ENCODE measurements around the gene SRSF2.
"Not testable (repeated sequence)": the region's sequence is repeated elsewhere in the genome, so short reads cannot be mapped to it uniquely, and the experiment has no call there.

SRSF2 gene

DNA sequence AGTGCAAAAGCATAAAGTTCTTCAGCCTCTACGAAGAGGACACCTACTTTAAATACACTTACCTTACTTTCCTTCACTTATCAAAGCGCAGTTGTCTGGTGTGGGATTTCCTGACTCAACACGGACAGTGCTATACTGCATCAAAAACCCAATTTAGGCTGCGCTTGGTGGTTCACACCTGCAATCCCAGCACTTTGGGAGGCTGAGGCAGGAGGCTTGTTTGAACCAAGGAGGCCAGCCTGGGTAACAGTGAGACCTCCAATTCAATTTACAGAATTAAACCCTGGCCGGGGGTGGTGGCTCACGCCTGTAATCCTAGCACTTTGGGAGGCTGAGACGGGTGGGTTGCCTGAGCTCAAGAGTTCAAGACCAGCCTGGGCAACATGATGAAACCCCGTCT, 14.9 kb downstream of the SRSF2 start:
- no peak for DNase-seq (ENCODE audit: low read depth in 2 of 2, low spot score in 1 of 2)

DNA sequence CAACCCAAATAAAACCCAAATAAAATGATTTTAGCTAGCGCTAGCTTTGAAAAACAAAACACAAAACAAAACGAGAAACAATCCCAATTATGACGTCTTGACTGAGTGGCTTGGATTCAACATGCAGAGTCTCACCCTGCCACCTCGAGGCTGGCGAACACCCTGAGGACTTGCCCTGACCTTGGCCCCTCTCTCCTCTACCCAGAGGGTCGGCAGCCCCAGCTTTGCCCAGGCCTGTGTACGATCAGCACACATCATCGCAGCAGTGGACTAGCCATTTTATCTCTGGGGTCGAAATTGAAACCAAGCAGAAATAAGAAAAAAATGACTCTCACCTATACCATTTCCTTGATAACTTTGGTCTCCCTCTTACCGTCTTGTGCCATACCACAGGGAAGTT, 15.7 kb downstream of the SRSF2 start:
- no peak for DNase-seq (ENCODE audit: low read depth in 2 of 2, low spot score in 1 of 2)

DNA sequence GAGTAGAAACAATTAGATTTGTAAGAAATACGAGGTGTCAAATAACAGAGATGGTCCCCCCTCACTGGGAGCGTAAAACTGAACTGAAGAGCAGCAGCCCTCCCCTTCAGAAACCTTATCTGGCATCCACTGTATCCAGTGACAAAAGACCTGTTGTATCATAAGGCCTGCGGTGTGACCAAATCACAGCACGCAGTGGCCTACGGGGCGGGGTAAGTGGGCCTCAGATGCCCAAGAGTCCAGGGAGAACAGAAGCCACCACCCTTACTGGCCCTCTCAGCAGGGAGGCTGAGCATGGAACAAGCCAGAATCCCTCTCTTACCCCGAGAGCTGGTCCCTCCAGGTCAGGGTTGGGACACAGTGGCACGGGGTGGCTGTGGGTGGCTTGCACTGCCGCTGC, 16.2 kb downstream of the SRSF2 start:
- no peak for DNase-seq (ENCODE audit: low read depth in 2 of 2, low spot score in 1 of 2)

DNA sequence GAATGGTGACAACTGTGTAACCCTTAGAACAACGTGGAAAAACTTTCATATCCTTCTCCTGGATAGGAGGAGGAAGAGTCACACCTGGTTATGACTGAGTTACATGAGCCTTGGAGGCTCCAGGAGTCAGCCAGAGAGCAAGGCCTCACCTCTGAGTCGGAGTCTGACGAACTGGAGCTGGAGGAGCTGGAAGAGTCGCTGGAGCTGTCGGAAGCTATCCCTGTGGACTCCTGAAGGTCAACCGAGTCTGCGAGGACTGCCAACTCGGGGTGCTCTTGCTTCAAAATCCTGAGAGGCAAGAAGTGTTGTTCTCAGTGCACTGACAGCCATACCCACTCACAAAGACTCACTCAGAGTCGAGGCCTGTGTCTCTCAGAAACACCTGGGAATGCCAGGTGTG, 16.9 kb downstream of the SRSF2 start:
- no peak for DNase-seq (ENCODE audit: low read depth in 2 of 2, low spot score in 1 of 2)

DNA sequence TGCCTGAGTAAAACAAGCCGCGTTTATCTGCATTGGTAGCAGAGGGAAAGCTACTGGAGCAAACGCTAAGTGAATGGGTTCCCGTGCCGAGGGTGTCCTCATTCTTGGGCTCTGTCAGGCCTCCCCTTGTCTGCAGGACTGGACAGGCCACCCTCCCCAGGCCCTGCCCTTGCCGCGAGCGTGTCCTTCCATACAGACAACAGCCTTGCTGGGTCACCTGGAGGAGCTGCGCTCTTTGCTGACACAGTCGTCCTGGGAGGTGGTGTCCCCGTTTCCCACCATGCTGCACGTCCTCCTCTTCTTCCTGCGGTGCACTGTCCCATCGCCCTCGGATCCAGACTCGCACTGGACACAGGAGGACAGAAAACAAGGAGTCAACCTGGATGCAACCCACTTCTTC, 18.6 kb downstream of the SRSF2 start:
- DNase-seq (ENCODE audit: low read depth in 2 of 2, low spot score in 1 of 2): no peak

DNA sequence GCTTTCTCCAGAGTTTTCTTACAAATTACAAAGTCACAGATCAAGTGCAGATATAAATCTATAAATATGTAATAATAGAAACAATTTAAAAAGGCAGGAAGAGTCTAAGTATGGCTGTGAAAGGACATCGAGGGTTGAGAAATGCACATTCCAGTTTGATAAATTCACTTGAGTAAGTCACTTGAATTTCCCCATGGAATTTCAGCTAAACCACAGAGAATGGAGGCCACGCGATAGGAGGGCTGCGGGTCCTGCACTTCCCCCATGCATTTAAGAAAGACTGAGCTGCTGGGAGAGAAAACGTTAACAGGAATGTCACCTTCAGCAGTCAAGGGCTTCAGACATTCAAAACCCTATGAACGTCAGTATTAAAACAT, 20.3 kb downstream of the SRSF2 start:
- DNase-seq (ENCODE audit: low read depth in 2 of 2, low spot score in 1 of 2): no peak

DNA sequence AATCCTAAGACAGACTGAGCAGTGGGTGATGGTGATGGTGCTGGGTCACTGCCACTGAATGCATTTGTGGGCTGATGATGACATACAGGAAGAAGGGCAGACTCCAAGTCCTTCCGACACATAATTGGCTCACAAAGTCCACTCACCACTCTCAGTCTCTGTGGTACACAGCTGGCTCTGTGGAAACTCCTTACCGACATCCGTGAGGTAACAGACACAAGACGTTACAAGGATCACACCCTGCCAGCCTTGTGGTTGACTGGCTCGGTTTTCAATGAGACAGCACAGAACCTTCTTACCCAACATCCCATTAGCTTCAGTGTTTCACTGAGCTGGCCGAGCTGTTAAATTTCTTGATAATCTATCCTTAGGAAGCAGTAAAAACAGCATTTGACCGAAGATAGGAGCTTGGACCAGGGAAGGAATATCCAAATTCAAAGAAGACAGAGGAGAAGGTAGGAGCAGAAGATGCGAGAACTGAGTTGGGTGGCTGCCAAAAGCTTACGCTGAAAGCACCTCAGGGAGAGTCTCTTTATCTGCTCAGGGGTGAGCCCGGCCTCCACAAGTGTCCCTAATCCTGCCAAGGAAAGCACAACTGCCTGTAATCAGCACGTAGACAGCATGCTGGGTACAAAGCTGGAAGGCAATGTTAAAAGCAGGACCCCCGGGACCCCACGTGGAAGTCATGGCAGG, 20.8 kb downstream of the SRSF2 start:
- DNase-seq (ENCODE audit: low read depth in 2 of 2, low spot score in 1 of 2): peak in 1 of 2 donors; percentile 52

DNA sequence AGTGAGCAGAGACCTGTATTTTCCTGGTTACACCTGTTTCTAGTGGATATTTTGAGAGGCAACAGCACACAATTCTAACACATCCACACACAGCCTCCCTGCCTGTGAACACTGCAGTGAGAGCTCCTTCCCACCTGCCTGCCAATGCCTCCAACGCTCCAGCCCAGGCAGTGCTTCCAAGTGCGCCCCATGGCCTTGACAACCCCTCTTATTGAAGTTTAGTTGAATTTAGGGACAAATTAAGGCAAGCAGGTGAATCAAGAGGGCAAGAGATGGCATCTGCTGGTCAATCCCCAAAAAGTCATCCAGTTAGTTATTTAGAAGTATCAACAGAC, 21.7 kb downstream of the SRSF2 start:
- no peak for DNase-seq (ENCODE audit: low read depth in 2 of 2, low spot score in 1 of 2)

DNA sequence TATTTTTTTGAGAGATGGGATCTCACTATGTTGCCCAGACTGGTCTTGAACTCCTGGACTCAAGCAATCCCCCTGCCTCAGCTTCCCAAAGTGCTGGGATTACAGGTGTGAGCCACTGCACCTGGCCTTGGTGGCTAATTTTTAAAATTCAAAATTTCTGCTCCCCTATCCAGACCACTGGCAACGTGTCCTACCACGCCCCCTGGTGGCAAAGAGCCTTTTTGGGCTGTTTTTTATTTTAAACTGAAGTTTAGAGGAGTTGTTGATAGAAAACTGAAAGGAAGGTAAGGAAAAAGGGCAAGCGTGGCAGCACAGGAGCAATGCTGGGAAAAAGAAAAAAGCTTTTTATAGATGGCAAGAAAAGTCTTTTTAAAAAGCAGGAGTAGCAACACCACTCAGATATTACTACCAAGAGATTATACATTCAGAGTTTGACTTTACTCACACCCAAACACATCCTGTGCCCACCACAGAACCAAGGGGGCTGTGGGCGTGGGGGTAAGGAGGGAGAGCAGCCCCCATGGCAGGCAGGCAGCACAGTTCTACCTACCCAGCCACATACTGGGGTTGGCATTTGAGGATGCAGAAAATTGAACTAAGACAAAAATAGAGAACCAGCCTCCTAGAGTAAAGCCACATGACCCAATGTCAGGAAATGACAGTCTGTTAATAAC, 22.2 kb downstream of the SRSF2 start:
- DNase-seq (ENCODE audit: low read depth in 2 of 2, low spot score in 1 of 2): peak; percentile 66 to 79

DNA sequence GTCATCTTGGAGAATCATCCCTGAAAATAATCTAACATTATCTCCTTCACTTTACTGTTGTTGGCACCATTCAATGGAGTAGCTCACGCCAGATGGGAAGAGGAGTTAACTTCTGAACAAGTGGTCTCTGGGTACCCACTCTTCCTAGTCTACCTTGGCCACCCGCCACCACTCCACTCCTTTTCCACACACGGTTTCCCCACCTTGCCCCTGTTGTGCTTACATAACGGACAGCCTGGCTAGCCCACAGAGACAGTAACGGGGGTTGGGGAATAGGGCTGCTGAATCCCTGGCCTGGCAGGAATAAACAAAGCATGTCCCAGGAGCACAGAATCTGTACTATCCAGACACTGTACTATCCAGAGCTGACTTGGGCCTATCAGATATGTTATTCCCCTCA, 22.8 kb downstream of the SRSF2 start:
- DNase-seq (ENCODE audit: low read depth in 2 of 2, low spot score in 1 of 2): no peak

DNA sequence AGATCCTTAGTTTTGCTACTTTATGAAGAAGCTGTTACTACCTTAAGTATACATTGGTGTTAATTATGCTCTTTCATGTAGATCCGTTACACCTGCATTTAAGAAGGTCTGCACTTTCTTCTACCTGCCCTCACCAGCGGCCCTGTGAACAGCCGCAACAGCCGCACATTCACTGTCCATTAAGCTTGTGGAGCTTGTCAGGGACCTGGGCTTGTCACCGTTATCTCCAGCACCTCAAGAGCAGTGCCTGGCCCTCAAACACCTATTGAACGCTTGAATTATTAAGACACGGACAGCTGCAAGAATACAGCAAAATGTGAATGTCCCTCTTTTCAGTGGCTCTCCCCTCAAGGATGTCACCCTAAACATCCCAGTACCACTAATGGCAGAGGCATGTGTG, 23.4 kb downstream of the SRSF2 start:
- DNase-seq (ENCODE audit: low read depth in 2 of 2, low spot score in 1 of 2): no peak

DNA sequence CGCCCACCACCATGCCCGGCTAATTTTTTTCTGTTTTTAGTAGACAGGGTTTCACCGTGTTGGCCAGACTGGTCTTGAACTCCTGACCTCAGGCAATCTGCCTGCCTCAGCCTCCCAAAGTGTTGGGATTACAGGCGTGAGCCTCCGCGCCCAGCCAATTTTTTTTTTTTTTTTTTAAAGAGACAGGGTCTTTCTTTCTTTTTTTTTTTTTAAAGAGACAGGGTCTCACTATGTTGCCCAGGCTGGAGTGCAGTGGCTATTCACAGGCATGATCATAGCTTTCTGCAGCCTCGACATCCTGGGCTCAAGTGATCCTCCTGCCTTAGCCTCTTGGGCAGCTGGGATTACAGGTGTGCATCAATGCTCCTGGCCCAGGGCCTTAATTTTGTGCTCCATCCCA, 24.8 kb downstream of the SRSF2 start:
- DNase-seq (ENCODE audit: low read depth in 2 of 2, low spot score in 1 of 2): not testable (repeated sequence)

DNA sequence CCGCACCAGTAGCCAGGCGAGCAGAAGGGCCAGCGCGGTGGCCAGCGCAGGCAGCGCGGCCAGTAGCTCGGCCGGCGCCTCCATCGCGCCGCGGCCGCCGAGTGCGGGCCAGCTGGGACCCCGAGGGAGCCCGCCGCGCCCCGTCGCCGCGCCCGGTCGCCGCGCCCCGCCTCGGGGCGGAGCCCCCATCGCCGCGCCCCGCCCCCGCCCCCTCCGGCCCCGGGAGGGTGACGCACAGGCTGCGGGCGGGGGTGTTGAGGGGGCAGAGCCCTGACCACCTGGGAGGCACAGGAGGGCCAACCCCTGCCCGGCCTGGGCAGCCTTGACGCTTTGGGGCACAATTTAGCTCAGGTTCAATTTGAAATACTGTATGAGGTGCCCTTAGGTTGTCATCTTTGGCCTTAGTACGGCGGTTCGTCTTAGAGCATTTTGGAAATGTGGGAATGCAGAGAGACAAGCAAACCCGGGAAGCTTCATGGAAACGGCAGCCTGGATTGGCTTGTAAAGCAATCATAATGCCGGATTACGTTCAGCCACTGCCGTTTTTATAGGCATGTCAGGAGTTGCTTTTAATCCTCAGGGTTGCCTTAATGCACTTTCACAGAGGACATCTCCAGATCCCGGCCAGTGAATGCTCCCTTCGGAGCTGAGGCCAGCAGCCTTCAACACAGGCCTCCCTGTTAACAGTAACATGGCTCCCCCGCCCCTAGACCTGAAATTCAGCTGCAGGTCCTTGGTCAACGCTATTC, 26.1 kb downstream of the SRSF2 start, which contains the start of gene MXRA7:
Gene MXRA7 (minus strand): TSS at position 103 of the 749 bp plus-strand sequence. CDS start 19 bp downstream, at position 84.
- peak in 1 of 2 donors; percentile 21 for DNase-seq (ENCODE audit: low read depth in 2 of 2, low spot score in 1 of 2)

DNA sequence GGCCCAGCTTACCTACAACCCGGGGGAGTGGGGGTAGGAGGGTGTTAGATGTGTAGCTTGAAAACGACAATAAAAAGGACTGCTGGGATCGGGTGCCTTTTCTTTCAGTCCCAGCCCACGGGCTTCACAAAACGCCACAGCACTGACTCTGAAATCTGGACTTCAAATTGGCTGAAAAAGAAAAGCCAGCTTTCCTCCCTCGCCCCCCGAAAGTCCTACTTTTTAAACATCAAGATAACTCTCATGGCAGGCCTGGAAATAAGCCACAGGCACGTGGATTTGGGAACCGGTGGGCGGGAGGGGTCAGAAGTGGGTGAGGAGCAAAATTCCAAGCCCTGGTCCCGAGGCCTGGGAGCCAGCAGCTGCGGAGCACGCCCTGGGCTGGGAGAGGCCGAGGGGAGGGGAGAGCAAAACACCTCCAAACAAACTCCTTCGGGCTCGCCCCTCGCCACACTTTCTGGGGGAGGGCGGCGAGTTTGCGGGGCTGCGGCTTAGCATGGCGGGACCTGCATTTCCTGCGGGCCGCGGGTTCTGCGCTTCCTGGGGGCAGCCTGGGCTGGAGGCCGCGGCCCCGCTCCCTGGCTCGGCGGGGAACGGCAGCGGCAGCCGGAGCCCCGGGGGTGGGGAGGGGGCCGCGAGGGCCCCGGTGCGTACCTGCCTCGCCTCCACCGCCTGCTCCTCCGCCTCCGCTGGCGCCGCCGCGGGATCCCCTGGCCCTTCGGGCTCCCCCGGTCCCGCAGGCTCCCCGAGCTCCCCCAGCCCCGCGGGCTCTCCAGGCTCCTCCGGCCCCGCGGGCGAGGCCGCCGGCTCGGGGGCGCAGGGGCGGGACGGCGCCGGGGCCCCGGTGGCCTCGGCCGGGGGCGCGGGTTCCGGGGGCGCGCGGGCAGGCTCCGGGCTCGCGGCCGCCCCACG, 26.9 kb downstream of the SRSF2 start:
- not testable (repeated sequence) for DNase-seq (ENCODE audit: low read depth in 2 of 2, low spot score in 1 of 2)

DNA sequence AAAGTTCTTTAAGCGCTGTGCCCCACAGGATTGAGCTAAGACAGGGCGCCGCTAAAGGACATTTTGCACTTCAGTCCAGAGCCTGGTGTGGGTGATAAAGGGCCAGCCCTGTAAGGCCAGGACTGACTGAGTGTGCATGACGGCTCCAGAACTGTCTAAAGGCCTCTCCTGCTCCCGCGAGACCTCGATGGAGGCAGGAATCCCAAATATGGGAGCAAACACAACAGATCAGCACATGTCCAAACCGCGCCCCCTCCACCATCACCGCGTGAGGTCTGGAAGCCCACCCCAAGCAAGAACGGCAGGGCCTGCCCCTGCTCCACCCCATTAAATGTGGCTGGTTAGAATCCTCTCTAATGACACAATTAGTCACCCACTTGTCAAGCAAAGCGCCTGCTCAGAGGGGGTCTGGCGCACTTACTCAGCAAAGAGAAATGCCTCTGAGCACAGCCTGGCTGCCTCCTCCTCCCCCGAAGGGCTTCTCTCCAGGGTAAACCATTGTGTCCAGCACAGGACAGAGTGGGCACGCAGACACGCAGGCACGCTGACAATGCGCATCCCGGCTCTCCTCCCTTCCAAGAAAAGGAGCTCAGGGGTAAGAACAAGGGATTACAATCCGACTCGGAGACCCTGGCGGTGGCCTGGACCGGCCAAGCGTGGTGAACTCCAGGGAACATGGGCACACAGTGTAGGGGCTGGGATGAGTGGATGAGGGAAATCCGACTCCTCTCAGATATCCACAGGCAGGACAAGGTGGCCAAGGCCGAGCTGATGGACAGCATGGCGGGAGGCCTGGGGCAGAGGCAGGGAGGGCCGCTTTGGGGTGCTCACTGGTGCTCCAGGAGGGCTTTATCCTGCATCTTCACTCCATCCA, 27.8 kb downstream of the SRSF2 start:
- no peak for DNase-seq (ENCODE audit: low read depth in 2 of 2, low spot score in 1 of 2)

DNA sequence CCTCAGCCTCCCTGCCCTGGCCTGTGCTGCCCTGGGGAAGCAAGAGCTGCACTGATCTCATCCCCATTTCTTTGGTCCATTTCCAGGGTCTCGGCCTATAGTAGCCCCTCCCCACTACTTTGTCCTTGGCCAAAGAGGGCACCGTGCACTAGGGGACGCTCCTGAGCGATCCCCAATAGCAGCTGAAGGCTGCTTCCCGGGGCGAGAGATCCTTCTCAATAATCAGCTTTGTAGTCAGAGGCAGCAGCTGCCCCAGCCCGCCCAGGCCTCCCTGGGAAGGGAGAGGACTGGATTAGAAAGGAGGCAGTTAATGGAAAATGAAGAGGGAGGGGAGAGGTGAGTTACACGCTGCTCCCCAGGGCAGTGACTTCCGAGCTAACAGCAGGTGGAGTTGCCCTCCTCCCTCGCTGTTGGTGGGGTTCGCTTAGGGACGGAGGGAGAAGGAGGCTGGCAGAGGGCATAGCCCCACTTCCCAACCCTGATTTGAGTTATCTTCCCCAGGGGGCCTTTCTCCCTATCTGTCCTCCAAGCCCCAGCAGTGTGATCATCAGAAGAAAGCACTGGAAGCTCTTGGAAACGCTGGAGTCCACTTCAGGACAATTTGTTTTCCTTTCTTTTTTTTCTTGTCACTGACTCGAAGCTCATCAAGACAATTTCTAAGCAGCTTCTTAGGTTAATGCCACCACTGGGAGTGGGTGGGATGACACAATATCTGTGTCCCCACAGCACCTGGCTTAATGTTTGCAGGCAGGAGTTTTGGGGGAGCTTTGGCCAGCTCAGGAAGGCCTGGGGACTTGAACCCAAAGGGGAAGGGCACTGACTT, 28.9 kb downstream of the SRSF2 start:
- no peak for DNase-seq (ENCODE audit: low read depth in 2 of 2, low spot score in 1 of 2)

DNA sequence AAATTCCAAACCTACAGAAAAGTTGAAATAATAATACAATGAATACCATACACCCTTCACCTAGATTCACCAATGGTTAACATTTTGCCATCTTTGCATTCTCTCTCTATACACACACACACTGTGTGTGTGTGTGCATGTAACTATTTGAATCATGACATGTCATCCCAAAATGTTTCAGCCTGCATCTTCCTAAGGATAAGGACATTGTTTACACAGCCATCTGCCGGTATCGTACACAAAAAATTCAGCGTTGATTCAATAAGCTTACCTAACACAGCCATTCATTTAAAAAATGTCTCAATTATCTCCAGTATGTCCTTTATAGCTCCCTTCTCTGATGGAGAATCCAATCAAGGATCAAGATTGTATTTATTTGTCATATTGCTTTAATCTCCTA, 30.3 kb downstream of the SRSF2 start:
- no peak for DNase-seq (ENCODE audit: low read depth in 2 of 2, low spot score in 1 of 2)

DNA sequence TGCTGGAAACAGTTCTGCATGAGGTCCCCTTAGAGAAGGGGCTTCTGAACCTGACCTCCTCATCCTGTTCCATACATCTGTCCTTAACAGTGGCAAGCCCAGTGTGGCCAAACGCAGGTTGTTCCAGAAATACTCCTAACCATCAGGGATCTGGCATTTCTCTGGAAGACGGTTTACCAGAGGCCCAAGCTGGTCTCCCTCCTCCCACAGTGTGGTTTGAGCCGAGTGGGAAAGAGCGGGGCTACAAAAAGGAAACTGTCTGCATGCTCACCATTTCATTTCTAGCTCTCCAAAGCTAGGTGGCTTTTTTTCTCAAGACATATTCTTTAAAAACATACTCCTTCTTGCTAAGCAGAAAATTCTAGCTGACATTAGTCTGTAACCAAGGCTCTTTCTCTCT, 32.3 kb downstream of the SRSF2 start:
- DNase-seq (ENCODE audit: low read depth in 2 of 2, low spot score in 1 of 2): no peak

DNA sequence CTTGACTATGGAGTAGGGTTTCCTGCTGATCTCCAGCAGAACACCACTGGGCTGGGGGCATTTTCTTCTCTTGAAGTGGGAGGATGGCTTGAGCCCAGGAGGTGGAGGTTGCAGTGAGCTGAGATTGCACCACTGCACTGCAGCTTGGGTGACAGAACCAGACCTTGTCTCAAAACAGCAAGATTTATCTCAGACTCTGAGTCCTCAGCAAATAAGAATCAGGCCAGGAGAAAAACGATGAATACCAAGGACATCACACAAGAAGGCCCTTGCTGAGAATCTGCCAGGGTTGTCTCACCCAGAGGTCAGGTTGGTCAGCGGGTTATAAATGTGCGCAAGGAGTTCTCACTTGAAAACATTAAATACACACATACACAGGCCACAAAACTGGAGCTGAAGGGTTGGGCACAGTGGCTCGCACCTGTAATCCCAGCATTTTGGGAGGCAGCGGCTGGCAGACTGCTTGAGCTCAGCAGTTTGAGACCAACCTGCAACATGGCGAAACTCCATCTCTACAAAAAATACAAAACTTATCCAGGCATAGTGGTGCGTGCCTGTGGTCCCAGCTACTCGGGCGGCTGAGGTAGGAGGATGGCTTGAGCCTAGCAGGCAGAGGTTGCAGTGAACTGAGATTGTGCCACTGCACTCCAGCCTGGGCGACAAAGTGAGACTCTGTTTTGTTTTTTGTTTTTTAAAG, 34.0 kb downstream of the SRSF2 start:
- no peak for DNase-seq (ENCODE audit: low read depth in 2 of 2, low spot score in 1 of 2)
